Activated CD4-positive, CD25-positive, alpha-beta regulatory T cell (primary cell): ENCODE data around the gene CGNL1.

Experiments used
- DNase-seq, 4 experiments: peaks; one replicate each; lab custom pipeline; 2025; lab: John Stamatoyannopoulos, UW

Gene CGNL1

GRCh38 chr15:57375827-57376695, at the start of gene CGNL1:
Gene CGNL1 (plus strand): TSS chr15:57376505. CDS start chr15:57438000, 61,495 bp downstream.
- no peak for DNase-seq

DNA sequence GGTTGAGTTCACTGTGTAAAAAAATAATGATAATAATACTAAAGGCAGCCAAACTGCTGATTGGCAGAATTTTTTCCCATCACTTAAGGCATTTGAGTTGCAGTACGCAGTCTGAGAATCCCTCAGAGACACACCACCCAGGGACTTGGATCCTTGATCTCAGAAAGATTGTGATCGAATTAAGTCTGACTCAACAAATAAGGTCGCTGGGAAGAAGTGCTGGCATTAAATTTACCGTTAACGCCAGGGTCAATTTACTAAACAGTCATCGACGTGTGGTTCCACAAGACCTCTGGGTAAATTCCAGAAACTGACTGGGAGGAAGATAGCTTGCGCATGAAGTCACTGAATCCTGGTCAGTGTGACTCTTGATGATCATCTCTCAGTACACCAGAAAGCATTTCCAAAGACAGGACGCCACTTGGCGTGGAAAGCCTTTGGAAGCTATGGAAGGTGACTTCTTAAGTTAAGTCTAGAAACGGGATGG, 48.3 kb upstream of the CGNL1 start:
- no peak for DNase-seq

- DNase-seq: no peak
These were observed 47.8 kb upstream of the CGNL1 start for GRCh38 chr15:57328479-57328878.

DNA sequence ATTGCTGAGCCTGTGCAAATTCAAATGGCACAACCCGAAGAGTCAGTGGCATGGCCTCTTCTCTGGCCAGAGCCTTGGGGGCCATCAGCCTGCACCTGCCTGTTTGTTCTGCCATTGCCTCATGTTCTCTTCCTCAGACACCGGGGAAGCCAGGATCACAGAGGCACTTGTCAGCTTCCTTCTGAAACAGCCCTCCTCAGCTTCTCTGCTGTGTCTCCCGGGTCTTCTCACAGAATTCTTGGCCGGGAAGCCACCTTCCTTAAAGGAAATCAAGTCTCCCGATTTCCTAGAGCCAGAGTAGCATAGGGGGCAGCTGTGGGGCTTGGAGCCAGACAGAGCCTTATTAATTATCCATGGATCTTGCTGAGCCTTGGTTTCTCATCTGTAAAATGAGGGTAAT, 47.4 kb upstream of the CGNL1 start:
- DNase-seq: no peak

DNA sequence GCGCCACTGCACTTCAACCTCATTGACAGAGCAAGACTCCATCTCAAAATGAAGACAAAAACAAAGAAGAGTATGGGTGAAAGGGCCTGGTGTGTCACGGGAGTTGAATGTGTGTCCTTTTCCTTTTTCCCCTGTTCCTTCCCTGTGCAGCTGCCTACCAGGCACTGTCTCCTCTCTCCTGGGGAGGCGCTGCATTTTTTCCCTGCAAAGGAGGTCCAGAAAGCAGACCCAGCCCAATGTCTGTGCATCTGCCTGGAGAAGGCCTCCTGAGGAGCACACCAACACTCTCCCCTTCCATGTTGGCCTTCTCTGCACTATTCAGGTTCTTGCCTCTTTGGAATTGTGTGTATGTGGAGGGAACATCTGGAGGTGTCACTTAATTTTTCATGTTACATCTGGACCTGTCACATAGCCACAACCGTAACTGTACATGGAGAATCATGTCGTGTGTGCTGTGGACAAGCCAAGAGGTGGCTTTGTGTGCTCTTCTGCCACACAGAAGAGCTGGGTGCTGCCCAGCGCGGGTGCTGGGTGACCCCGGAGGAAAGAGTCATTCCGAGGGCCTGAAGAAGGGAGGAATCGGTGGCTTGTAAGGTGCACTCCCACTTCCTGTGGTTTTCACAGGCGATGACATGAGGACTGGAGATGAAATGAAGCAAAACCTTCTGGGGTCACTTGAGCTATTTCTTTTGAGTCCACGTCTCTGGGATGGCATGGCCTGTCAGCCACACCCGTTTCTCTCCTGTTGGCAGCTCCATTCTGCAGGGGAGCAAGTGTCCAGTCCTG, 46.5 kb upstream of the CGNL1 start:
- no peak for DNase-seq

- DNase-seq: no peak
These were observed 45.5 kb upstream of the CGNL1 start for GRCh38 chr15:57330619-57331340.

DNA sequence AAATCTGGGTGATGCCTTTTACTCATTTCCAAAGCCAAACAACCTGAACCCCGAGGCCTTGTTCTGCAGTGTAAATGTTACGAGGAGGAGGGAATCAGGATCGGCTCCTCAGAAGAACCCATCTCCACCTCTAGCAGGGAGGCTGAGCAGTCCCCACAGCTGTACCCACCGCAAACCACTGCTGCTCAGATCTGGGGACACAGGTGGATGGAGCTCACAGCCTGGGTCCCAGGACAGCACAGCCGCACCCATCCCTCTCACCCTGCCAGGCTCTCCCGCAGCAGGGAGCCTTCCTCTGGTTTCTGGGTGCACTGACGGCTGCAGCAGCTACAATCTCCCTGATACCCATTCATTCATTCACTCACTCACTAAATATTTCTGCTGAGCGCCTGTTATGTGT, 44.0 kb upstream of the CGNL1 start:
- no peak for DNase-seq

DNA sequence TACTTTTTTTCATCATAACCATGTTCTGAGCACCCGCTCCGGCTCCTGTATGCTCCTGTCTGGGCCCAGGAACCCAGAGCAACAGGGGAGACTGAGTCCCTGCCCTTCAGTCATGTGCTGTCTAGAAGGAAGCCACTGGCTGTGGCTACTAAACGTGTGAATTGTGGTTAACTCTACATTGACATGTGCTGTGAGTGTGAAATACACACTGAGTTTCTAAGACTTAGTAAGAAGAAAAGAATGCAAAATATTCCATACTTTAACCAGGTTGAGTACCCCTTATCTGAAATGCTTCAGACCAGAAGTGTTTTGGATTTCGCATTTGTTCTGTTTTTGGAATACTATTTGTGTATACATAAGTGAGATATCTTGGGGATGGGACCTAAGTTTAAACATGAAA, 42.8 kb upstream of the CGNL1 start:
- no peak for DNase-seq

GRCh38 chr15:57334257-57334656, 42.0 kb upstream of the CGNL1 start:
- DNase-seq: no peak

GRCh38 chr15:57335293-57335715, 41.0 kb upstream of the CGNL1 start:
- no peak for DNase-seq

GRCh38 chr15:57335719-57336118, 40.6 kb upstream of the CGNL1 start:
- DNase-seq: no peak

DNA sequence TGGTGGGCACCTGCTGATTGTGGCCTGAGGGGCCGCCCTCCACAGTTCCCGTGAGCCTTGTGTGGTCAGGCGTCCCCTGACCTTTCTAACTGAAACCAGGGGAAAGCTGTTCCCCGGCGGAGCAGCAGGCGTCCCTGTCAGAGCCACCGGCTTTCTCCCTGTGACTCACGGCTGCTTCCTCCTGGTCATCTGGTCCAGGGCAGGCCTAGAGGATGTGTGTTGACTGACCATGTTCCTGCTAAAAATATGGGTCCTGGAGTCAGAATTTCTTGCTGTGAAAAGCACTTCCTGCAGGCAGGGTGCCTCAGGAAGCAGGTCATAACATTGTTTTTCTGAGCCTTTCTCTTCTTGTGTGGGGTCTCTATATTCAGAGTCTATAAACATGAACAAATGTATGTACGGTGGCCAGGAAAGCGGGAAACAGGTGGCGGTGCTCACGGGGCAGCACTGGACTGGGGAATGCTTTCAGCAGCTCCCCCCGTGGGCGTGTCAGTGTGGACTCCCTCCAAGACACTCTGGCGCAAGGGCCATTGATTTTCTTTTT, 38.4 kb upstream of the CGNL1 start:
- no peak for DNase-seq

GRCh38 chr15:57339321-57339720, 37.0 kb upstream of the CGNL1 start:
- DNase-seq: no peak

GRCh38 chr15:57340682-57341259, 35.5 kb upstream of the CGNL1 start:
- DNase-seq: no peak

GRCh38 chr15:57343048-57343447, 33.3 kb upstream of the CGNL1 start:
- no peak for DNase-seq

GRCh38 chr15:57343498-57343897, 32.8 kb upstream of the CGNL1 start:
- DNase-seq: no peak

DNA sequence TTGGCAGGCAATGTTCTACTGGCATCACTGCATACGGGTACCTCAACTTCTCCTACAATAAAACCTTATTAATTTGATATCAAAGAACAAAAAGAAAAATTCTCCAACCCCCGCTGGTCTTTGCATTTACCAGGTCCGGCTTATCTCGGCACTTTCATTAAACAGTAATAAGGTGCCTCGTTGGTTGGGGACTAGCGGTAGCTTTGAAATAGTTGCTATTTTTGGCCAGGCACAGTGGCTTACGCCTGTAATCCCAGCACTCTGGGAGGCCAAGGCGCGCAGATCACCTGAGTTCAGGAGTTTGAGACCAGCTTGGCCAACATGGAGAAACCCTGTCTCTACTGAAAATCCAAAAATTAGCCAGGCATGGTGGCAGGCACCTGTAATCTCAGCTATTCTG, 32.0 kb upstream of the CGNL1 start:
- DNase-seq: no peak

DNA sequence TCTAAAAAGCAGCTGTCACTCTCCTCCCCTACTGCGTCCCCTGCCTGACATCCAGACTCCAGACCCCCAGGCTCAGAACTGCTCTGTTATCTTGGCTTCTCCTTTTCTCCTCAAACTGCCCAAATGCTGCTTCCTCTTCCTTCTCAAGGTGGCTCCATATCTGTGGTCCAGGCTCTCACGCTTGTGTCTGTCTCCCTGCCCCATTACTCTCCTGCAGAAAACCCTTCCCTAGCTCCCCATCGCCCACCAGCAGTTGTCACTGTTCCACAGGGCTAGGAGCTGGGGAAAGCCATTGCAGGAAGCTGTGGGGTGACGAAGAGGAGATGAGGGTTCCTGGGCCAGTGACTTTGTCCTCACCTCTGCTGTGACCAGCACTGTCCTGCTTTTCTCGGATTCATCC, 30.7 kb upstream of the CGNL1 start:
- DNase-seq: no peak

GRCh38 chr15:57348081-57348480, 28.2 kb upstream of the CGNL1 start:
- no peak for DNase-seq

DNA sequence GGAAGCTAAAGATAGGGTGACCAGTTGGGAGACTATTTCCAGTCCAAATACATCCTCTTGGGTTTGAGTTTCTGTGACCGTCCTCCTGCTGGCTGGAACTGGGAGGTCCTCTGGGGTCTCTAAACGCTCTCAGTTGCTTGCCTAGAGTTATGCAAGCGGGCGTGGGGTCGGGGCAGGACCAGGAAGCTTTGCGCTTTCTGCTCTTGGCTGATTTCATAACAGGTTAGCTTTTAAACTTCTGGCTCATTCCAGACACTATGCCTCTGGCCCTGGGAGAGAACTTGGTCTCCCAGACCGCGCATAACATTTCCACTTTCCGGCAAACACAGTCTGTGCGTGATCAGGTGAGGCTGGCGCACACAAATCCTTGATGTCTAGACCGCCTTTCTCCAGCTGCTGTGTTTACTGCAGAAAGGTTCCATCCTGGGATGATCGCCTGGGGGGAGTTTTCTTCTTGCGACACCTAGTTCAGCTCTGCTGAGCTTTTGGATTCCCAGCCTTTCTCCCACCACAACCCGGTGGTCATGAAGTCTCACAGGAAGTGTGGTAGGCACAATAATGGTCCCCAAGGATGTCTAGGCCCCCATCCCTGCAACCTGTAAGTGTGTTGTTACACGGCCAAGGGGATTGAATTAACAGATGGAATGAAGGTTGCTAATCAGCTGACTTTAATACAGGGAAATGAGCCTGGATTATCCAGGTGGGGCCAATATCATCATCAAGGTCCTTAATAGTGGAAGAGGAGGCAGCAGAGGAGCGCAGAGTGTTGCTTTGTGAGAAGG, 23.6 kb upstream of the CGNL1 start:
- DNase-seq: no peak

DNA sequence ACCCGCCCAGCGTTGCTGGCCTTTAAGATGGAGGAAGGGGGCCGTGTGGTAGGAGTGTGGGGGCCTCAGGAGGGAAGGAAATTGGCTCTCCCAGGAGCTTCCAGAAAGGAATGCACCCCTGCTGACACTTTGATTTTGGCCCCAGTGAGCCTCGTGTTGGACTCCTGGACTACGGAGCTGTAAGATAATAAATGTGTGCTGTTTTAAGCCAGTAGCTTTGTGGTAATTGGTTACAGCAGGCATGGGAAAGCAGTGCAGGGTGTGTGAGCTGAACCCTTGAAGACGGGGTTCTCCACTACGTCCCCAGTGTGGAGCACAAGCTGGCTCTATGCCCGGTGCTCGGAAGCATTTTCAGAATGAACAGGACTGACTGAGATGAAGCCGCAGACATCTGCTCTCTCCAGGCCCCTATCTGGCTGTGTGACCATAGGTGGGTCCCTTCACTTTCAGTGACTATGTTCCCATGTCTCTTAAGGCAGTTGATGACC, 22.9 kb upstream of the CGNL1 start:
- DNase-seq: no peak
